ENCODE measurements around the gene ATF3. TPM values are rescaled to one million over a fixed set of nuclear protein-coding genes. Genes with fewer than 3 reads are reported as not detected.
A peak's percentile ranks its signal among the peaks of the same experiment; 100 is the strongest.

ATF3 gene, protein sequence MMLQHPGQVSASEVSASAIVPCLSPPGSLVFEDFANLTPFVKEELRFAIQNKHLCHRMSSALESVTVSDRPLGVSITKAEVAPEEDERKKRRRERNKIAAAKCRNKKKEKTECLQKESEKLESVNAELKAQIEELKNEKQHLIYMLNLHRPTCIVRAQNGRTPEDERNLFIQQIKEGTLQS
- total RNA-seq, result 10 to 100 TPM; 42.4 to 44.9 TPM

DNA sequence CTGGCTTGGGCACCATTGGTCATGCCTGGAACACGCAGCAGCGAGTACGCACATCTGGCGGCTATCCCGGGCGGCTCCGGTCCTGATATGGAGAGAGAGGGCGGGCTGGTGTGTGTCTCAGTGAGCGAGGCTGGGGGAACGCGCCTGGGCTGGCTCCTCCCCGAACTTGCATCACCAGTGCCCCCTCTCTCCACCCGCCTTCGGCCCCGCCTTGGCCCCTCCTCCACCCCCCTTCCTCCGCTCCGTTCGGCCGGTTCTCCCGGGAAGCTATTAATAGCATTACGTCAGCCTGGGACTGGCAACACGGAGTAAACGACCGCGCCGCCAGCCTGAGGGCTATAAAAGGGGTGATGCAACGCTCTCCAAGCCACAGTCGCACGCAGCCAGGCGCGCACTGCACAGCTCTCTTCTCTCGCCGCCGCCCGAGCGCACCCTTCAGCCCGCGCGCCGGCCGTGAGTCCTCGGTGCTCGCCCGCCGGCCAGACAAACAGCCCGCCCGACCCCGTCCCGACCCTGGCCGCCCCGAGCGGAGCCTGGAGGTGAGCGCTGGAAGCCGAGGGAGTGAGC lies at the start of gene ATF3:
ATF3 (plus strand) TSS at position 370 of the 567 bp plus-strand sequence. CDS start 6,261 bp downstream, outside the sequence.
- DNase-seq, result peak; percentile 96
- Mint-ChIP-seq H3K4me1 (peaks cover 52% of the 10 kb centered on the region), H3K27ac (peak within 1 kb of the TSS; percentile 95), H3K4me3 (peak within 1 kb of the TSS; percentile 84), H3K36me3 (peaks cover 32% of the 10 kb centered on the region), H3K27me3 (peaks cover 57% of the 10 kb centered on the region), H3K9me3 (no peaks in the 10 kb centered on the region)

DNA sequence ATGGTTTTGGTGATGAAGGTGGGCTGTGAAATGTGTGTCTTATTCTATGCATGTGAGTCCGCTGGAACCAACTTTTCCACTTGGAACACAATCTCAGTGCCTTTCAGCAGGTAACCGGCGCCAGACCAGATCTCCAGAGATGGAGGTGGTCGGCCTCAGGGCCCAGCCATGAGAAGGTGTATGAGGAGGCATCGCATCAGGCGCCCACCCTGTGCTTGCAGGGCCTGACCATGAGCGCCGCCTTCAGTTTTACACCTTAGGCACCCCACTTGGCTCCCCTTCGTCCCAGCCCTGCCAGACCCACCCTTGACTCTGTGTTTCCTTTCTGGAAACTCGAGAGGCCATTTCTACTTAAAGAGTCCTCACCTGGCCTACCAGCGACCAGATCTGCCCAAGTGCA lies 48.6 kb upstream of the ATF3 start:
- Mint-ChIP-seq H3K27me3 (peaks cover 9% of the 10 kb centered on the region), H3K4me1 (peaks cover 16% of the 10 kb centered on the region), H3K9me3 (peaks cover 12% of the 10 kb centered on the region), H3K4me3 (no peak overlapping the region), H3K36me3 (peaks cover 4% of the 10 kb centered on the region), H3K27ac (peak overlapping the region; percentile 42)
- DNase-seq, result no peak

DNA sequence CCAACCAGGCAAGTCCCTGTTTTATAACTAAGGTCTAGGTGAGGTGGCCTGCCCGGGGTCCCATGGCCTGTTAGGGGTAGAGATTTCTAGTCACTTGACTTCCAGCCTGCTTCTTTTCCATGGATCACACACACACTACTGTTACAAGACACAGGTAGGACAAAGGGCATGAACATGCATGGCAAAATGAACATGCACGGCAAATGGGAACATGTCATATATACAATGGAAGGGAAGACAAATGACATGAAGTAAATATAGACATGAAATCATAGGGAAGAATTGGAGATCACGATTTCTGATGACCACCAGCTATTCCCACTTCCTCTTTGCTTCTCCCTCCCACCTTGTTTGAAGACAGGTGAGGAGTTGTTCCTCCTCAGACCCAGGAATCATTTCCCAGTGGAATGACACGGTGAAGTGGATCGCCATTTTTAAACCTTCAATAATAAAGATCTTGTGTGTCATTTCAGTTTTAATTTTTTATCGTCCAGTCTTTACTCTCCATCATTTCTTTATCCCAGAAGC lies 47.6 kb upstream of the ATF3 start:
- Mint-ChIP-seq H3K27ac (no peak overlapping the region), H3K9me3 (peaks cover 12% of the 10 kb centered on the region), H3K27me3 (peaks cover 5% of the 10 kb centered on the region), H3K4me1 (peaks cover 26% of the 10 kb centered on the region), H3K36me3 (peaks cover 4% of the 10 kb centered on the region), H3K4me3 (no peak overlapping the region)
- no peak for DNase-seq

DNA sequence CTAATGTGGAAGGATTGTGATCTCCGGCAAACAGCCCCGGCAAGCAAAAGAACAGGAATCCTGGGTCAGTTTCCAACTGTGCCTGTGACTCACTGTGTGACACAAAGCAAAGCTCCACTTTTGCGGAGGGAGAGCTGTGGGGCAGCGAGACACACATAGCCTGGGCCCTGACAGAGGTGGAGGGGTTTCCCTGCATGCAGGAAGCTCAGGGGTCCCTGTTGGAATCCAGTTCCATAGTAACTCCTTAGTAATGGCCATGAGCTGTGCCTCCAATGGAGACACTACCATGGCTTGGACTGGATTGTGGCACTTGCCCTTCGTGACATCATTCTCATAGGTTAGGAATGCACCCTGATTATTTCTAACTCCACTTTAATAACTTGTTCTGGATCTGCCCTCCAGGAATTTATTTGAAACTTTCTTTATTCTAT lies 47.0 kb upstream of the ATF3 start:
- Mint-ChIP-seq H3K4me3 (no peak overlapping the region), H3K27me3 (peaks cover 5% of the 10 kb centered on the region), H3K27ac (no peak overlapping the region), H3K4me1 (peaks cover 31% of the 10 kb centered on the region), H3K36me3 (peaks cover 4% of the 10 kb centered on the region), H3K9me3 (peaks cover 12% of the 10 kb centered on the region)
- no peak for DNase-seq

DNA sequence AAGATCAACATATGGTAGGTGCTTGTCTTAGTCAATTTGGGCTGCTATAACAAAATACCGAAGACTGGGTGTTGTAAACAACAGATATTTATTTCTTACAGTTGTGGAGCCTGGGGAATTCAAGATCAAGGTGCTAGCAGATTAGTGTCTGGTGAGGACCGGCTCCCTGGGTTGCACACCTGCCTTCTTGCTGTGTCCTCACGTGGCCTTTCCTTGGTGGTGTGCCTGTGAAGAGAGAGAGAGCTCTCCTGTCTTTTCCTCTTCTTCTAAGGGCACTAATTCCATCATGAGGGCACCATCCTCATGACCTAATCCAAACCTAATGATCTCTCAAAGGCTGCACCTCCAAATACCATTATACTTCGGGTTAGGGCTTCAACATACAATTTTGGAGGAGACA lies 45.8 kb upstream of the ATF3 start:
- Mint-ChIP-seq H3K27me3 (peaks cover 3% of the 10 kb centered on the region), H3K36me3 (peaks cover 3% of the 10 kb centered on the region), H3K4me3 (no peak overlapping the region), H3K4me1 (peaks cover 43% of the 10 kb centered on the region), H3K27ac (no peak overlapping the region), H3K9me3 (peaks cover 12% of the 10 kb centered on the region)
- DNase-seq, result no peak

DNA sequence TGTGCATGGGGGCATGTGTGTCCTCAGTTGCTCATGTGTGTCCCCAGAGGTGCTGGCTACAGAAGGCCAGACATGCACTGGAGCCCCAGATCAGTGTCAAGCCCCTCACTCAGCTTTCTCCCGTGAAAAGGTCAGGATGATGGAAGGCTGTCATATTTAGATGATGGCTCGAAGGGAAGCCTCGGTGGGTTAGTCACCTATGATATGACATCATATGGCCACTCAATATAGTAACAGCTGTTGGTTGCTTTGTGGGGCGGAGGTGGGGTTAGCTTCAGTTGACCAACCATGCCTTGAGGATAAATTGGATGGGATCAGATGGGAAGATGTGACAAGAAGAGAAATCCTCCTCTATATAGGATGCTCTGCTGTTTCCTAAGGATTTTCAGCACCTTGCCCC lies 43.5 kb upstream of the ATF3 start:
- no peak for DNase-seq
- Mint-ChIP-seq H3K4me1 (peaks cover 39% of the 10 kb centered on the region), H3K36me3 (no peaks in the 10 kb centered on the region), H3K4me3 (no peak overlapping the region), H3K27ac (peak overlapping the region; percentile 25), H3K9me3 (peaks cover 9% of the 10 kb centered on the region), H3K27me3 (peaks cover 4% of the 10 kb centered on the region)

DNA sequence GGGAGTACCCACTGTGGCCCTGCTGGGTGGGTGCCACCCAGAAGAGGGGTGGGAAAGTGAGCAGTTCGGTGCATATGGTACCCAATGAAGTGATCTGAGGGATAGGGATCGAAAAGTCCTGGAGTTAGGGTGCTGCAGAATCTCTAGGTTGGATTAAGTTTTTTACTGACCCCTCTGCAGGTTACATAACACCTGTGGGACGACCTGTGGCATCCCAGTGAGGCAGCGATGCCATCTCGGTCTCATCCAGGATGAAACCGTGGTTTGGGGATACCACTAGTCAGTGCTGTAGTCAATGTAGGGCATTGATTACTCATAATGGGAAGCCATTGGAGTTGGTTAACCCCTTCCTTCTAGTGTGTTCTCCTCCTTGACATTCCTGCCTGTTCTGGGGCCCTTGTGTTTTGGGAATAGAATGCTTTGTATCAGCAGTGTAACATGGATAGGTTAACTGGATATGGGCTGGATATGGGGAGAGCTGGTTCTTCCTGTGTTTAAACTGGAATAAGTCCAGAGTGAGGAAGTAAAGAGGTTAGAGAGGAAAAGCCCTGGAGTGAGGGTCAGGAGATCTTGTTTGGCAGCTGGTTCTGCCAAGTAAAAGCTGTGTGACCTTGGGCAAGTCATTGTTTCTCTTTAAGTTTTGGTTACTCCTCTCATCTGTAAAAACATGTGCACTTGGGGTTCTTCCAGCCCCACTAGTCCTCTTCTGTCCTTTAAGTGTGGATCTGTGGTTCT lies 42.8 kb upstream of the ATF3 start:
- DNase-seq, result no peak
- peak overlapping the region; percentile 91 for H3K4me3 Mint-ChIP-seq
- no peaks in the 10 kb centered on the region for H3K36me3 Mint-ChIP-seq
- peaks cover 9% of the 10 kb centered on the region for H3K9me3 Mint-ChIP-seq
- peaks cover 39% of the 10 kb centered on the region for H3K4me1 Mint-ChIP-seq
- H3K27me3 Mint-ChIP-seq, result peaks cover 4% of the 10 kb centered on the region
- peak overlapping the region; percentile 98 for H3K27ac Mint-ChIP-seq

DNA sequence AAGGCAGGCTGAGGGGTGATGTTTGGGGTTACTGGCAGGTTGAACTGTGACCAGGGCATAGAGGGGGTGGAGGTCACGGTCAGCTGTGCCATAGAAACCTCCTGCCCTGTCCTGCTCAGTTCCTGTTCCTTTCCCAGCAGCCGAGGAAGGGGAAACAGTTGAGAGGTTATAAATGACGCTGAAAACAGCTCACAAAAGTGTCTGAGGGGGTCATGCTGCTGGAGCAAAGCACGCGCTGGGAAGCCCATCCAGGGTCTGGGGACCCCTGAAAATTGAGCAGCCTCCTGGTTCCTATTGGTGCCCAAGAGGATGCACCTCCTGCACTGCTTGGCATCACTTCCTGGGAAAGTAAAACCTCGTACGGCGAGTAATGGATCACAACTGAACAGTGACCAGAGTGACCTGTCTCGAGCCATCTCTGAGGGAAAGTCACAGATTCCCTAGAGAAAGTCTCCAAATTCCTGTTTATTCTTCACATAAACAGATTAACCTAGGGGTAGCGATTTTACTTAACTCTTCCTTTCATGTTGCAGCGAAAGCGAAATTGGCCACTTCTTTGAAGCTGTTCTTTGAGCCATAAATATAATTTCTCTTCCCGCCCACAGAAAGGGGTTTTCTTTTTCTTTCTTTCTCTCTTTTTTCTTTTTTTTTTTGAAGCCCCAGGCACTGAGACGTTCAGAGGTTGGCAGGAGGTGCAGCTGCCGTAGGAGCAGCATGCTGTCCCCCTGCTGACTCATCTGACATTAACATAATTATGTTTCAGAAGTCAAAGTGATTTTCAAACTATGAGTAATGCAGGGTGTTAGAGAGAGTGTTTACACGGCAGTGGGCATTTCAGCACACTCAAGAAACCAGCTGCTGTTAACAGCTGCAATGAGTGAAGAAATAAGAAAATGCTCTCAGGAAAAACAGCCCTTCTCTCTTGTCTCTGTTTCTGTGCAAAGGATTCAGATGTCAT lies 41.8 kb upstream of the ATF3 start:
- Mint-ChIP-seq H3K27me3 (peaks cover 4% of the 10 kb centered on the region), H3K9me3 (peaks cover 9% of the 10 kb centered on the region), H3K4me1 (peaks cover 39% of the 10 kb centered on the region), H3K36me3 (no peaks in the 10 kb centered on the region), H3K4me3 (peak overlapping the region; percentile 91), H3K27ac (peak overlapping the region; percentile 98)
- peak; percentile 71 for DNase-seq

DNA sequence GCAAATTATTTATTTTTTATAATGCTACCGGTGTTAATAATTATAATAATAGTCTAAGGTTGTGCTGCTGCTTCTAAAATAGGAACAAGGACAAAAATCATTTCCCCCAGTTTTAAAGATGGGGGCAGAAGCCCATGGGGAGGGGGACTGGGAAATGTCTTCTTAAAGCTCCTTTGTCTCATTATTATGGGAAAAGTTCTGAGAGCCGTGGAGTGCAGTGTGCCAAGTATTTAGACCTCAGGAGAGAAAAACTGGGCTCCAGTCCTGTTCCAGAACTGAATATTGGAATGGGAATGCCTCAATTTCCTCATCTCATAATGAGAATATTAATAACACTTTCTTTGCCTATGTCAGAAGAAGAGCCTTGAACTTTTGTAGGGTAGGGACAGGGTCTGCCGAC lies 40.9 kb upstream of the ATF3 start:
- H3K9me3 Mint-ChIP-seq, result peaks cover 6% of the 10 kb centered on the region
- H3K4me1 Mint-ChIP-seq, result peaks cover 39% of the 10 kb centered on the region
- H3K36me3 Mint-ChIP-seq, result no peaks in the 10 kb centered on the region
- no peak overlapping the region for H3K27ac Mint-ChIP-seq
- peaks cover 9% of the 10 kb centered on the region for H3K27me3 Mint-ChIP-seq
- no peak for DNase-seq
- H3K4me3 Mint-ChIP-seq, result no peak overlapping the region

DNA sequence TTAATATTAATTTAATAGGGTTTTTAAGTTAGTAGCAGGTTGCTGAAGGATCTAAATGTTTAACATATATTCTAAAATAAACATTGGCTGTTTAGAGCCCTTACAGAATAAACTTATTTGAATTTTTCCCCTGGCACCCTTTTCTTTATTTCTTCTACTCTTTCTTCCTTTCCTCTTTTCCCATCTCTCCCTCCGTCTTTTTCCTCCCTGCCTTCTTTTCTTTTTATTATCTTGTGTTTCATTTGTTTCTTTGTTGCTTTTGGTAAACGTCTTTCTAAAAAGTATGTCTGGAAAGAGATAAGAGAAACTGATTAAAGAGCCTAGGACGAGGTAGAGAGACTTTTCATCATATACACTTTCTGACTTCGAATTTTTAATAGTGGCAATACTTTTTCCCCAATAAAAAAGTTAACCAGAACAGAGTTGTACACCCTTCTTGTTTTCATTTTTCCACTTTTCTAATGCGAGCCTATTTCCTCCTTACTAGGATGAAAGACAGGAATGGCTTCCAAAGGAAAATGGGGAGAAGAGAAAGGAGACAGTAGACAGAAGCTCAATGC lies 39.5 kb upstream of the ATF3 start:
- H3K4me3 Mint-ChIP-seq, result no peak overlapping the region
- H3K4me1 Mint-ChIP-seq, result peaks cover 39% of the 10 kb centered on the region
- no peak overlapping the region for H3K27ac Mint-ChIP-seq

DNA sequence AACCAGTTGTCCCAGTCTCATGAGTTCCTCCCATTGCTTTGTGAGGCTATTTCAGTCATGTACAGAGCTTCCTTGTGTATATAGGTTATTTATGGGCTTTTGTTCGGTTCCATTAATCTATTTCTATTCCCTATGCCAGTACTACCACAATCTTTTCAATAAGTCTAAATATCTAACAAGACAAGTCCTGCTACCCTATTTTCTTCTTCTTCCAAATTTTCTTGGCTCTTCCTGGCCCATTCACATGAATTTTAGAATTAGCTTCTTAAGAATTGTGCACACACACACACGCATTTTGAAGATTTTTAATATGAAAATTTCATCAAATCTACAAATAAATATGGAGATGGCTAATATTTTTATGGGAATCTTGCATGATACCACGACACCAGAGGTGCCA lies 33.8 kb upstream of the ATF3 start:
- Mint-ChIP-seq H3K4me1 (no peaks in the 10 kb centered on the region), H3K9me3 (no peaks in the 10 kb centered on the region), H3K36me3 (no peaks in the 10 kb centered on the region), H3K27ac (no peak overlapping the region), H3K4me3 (no peak overlapping the region), H3K27me3 (peaks cover 20% of the 10 kb centered on the region)
- DNase-seq, result no peak

More for the DNA sequence above, 39.5 kb upstream of the ATF3 start:
- no peaks in the 10 kb centered on the region for H3K9me3 Mint-ChIP-seq
- H3K36me3 Mint-ChIP-seq, result no peaks in the 10 kb centered on the region
- no peak for DNase-seq
- peaks cover 9% of the 10 kb centered on the region for H3K27me3 Mint-ChIP-seq

DNA sequence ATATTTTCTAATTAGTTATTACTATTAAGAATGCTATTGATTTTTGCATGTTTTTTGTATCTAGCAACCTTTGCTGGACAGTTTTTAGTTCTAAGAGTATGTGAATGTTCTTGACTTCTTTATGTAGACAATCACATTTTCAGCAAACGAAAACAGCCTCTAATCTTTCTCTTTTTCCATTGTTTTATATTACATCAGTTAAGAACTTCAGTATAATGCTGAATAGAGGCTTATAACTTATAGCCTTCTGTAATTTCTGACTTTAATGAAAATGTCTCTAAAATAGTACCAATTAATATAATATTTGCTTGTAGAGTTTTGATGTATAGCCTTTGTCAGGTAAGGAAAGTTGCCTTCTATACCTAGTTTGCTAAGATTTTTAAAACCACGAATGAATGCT lies 33.2 kb upstream of the ATF3 start:
- Mint-ChIP-seq H3K4me1 (peaks cover 1% of the 10 kb centered on the region), H3K27ac (no peak overlapping the region), H3K4me3 (no peak overlapping the region), H3K9me3 (no peaks in the 10 kb centered on the region), H3K36me3 (no peaks in the 10 kb centered on the region), H3K27me3 (peaks cover 20% of the 10 kb centered on the region)
- no peak for DNase-seq

DNA sequence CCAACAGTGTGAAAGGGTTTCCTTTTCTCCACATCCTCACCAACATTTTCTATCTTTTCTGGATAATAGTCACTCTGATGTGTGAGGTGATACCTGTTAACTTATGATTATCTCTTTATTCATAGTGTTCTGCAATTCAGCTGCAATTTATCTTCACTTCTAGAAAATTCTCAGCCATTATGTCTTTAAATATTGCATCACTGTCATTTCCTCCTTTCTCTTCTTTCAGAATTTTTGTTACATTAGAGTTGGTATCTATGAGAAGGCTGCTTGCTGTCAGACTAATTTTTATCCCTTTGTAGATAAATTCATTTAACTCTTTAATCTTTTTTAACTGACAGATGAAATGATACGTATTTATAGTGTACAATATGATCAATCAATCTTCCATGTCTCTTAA lies 30.5 kb upstream of the ATF3 start:
- peaks cover 16% of the 10 kb centered on the region for H3K27me3 Mint-ChIP-seq

DNA sequence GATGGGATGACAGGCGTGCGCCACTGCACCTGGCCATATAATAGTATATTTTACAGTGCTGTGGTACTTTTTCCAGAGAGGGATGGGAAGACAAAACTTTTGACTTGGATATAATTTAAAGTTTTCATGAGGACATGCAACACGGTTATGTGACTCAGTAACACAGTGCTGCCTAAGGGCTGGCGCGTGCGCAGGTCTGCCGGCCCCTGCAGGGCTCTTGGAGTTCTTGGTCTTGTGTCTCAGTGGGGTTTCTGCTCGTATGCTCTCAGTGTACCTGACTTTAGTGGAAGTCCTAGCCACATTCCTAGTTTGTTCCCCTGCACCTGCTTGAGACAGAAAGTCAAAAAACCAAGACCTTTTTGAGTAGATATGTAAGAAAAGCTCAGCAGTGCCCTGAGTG lies 27.5 kb upstream of the ATF3 start:
- Mint-ChIP-seq H3K9me3 (no peaks in the 10 kb centered on the region), H3K27me3 (peaks cover 12% of the 10 kb centered on the region), H3K4me3 (no peak overlapping the region), H3K27ac (no peak overlapping the region), H3K36me3 (no peaks in the 10 kb centered on the region), H3K4me1 (peaks cover 1% of the 10 kb centered on the region)
- DNase-seq, result no peak

More for the DNA sequence above, 30.5 kb upstream of the ATF3 start:
- Mint-ChIP-seq H3K27ac (no peak overlapping the region), H3K9me3 (no peaks in the 10 kb centered on the region), H3K4me1 (peaks cover 1% of the 10 kb centered on the region), H3K4me3 (no peak overlapping the region), H3K36me3 (no peaks in the 10 kb centered on the region)
- no peak for DNase-seq
